ENCODE measurements around the gene PACRG. TPM values are rescaled to one million over a fixed set of nuclear protein-coding genes. Genes with fewer than 3 reads are reported as not detected.

Gene PACRG
- total and polyA plus RNA-seq, 2 of the 4 experiments (the other 2 are of a cell fraction) = not detected

DNA sequence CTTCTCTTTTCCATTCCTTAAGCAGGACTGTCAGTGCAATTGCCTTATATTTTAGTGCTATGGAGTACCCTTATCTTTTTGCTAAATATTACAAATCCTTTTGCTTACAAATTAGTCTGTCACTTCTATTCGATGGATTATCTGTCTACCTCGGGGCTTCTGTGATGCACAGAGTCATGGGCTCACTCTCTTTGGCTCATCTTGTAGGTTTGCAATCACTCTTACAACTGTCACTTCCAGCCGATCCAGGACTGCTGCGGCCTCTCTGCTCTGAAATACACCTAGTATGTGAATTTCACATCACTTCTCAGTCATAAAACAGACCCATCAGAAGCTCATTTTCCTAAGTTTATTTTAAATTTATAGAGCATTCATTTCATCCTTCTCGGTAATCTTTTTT is 393.5 kb downstream of the PACRG start:
- Histone ChIP-seq H2BK15ac (ENCODE audit: low read depth, low read length) (no peak overlapping the region), H3K4me2 (ENCODE audit: low read depth, low read length) (no peak overlapping the region), H3K36me3 (ENCODE audit: control insufficient read depth, insufficient read depth, low read length) (no peaks in the 10 kb centered on the region), H3K18ac (ENCODE audit: low read depth, low read length) (no peak overlapping the region), H2AK9ac (replicated peaks; ENCODE audit: low read depth, low read length, poor library complexity) (no peak overlapping the region), H2BK120ac (ENCODE audit: low read depth, low read length) (no peak overlapping the region), H3K27ac (ENCODE audit: insufficient read depth, low read length) (no peak overlapping the region), H4K91ac (ENCODE audit: insufficient read depth, low read depth, low read length) (no peak overlapping the region), H4K20me1 (ENCODE audit: insufficient read depth, low read length) (no peaks in the 10 kb centered on the region), H3K4ac (ENCODE audit: low read depth, low read length) (no peak overlapping the region), H2AK5ac (ENCODE audit: low read depth, low read length) (no peak overlapping the region), H3K9me1 (ENCODE audit: insufficient read depth, low read length) (no peaks in the 10 kb centered on the region), H3K9me3 (ENCODE audit: control insufficient read depth, insufficient read depth, low read length) (peaks cover 24% of the 10 kb centered on the region), H2AFZ (replicated peaks; ENCODE audit: low read length, poor library complexity) (no peak overlapping the region), H3K79me1 (ENCODE audit: low read depth in 1 of 2, low read length in 2 of 2) (no peaks in the 10 kb centered on the region), H2BK20ac (ENCODE audit: low read depth, low read length) (no peak overlapping the region), H3K14ac (replicated peaks; ENCODE audit: low read depth, low read length) (no peak overlapping the region), H3K4me1 (ENCODE audit: control insufficient read depth, insufficient read depth, low read length) (no peaks in the 10 kb centered on the region), H3K4me3 (ENCODE audit: insufficient read depth, low read depth, low read length) (no peak overlapping the region), H3K23ac (ENCODE audit: low read depth, low read length) (no peak overlapping the region), H4K5ac (ENCODE audit: low read depth, low read length) (no peak overlapping the region), H3K9ac (ENCODE audit: low read depth, low read length) (no peak overlapping the region), H4K8ac (ENCODE audit: low read depth in 2 of 2, low read length in 2 of 2) (no peak overlapping the region), H2BK5ac (ENCODE audit: low read depth, low read length, poor library complexity, severe bottlenecking) (no peak overlapping the region), H3K27me3 (ENCODE audit: control insufficient read depth, insufficient read depth, low read length) (no peaks in the 10 kb centered on the region), H3K56ac (ENCODE audit: extremely low read depth, insufficient read depth, low read length) (no peak overlapping the region)
- POLR2A ChIA-PET (ENCODE audit: unreplicated experiment) = no interaction called here
- ATAC-seq (ENCODE audit: low read depth) (no peak), DNase-seq (no peak)
- BruUV-seq (replicated peaks) = no TSS peak
- in situ Hi-C loops (cut with MboI; ENCODE audit: low sequenced_read_pairs) (no loop called here), dilution Hi-C loops (cut with HindIII; ENCODE audit: low sequenced_read_pairs, unreplicated experiment) (no loop called here), intact Hi-C loops (cut with micrococcal nuclease) (no loop called here)
- CTCF ChIA-PET = interaction anchor here (0.6 to 0.7 kb wide), 2 partner anchors 65 to 164 kb away, joined by 3 read pairs; no protein-coding TSS in a partner anchor
- 25% methylated on average over 2 of the region's 5 CpGs; no CpG with 5 or more reads in 1 of the 2 experiments for WGBS, 2 experiments (ENCODE audit: extremely low coverage in 2 of 2, insufficient read length in 1 of 2)
- TF ChIP-seq CEBPB (IDR thresholded peaks at IDR 0.05; ENCODE audit: low read depth, low read length) (no peak), CHD1 (IDR thresholded peaks at IDR 0.05; ENCODE audit: low read depth, low read length) (no peak), MXI1 (IDR thresholded peaks at IDR 0.05; ENCODE audit: borderline replicate concordance, low read depth, low read length) (no peak), RFX5 (IDR thresholded peaks at IDR 0.05; ENCODE audit: low read depth, low read length) (no peak), MAZ (IDR thresholded peaks at IDR 0.05; ENCODE audit: borderline replicate concordance, low read depth, low read length) (no peak), RCOR1 (IDR thresholded peaks at IDR 0.05; ENCODE audit: insufficient replicate concordance, low read length) (no peak), POLR2A (IDR thresholded peaks at IDR 0.05; ENCODE audit: low read depth, low read length) (no peak), BHLHE40 (IDR thresholded peaks at IDR 0.05; ENCODE audit: low read depth, low read length) (no peak), FOS (IDR thresholded peaks at IDR 0.05; ENCODE audit: low read depth, low read length) (no peak), SMC3 (IDR thresholded peaks at IDR 0.05; ENCODE audit: low read depth, low read length) (no peak), NFE2L2 (IDR thresholded peaks at IDR 0.05; ENCODE audit: low read depth, low read length) (no peak), MAFK (IDR thresholded peaks at IDR 0.05; ENCODE audit: low read depth, low read length) (no peak)
- TF ChIP-seq, protein P1, sequence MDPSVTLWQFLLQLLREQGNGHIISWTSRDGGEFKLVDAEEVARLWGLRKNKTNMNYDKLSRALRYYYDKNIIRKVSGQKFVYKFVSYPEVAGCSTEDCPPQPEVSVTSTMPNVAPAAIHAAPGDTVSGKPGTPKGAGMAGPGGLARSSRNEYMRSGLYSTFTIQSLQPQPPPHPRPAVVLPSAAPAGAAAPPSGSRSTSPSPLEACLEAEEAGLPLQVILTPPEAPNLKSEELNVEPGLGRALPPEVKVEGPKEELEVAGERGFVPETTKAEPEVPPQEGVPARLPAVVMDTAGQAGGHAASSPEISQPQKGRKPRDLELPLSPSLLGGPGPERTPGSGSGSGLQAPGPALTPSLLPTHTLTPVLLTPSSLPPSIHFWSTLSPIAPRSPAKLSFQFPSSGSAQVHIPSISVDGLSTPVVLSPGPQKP (IDR thresholded peaks at IDR 0.05; ENCODE audit: borderline replicate concordance, low read depth, low read length) = no peak
- TF ChIP-seq, protein P2, sequence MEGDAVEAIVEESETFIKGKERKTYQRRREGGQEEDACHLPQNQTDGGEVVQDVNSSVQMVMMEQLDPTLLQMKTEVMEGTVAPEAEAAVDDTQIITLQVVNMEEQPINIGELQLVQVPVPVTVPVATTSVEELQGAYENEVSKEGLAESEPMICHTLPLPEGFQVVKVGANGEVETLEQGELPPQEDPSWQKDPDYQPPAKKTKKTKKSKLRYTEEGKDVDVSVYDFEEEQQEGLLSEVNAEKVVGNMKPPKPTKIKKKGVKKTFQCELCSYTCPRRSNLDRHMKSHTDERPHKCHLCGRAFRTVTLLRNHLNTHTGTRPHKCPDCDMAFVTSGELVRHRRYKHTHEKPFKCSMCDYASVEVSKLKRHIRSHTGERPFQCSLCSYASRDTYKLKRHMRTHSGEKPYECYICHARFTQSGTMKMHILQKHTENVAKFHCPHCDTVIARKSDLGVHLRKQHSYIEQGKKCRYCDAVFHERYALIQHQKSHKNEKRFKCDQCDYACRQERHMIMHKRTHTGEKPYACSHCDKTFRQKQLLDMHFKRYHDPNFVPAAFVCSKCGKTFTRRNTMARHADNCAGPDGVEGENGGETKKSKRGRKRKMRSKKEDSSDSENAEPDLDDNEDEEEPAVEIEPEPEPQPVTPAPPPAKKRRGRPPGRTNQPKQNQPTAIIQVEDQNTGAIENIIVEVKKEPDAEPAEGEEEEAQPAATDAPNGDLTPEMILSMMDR (conservative IDR thresholded peaks at IDR 0.05; ENCODE audit: low read depth, low read length) = no peak
- TF ChIP-seq, protein P3, sequence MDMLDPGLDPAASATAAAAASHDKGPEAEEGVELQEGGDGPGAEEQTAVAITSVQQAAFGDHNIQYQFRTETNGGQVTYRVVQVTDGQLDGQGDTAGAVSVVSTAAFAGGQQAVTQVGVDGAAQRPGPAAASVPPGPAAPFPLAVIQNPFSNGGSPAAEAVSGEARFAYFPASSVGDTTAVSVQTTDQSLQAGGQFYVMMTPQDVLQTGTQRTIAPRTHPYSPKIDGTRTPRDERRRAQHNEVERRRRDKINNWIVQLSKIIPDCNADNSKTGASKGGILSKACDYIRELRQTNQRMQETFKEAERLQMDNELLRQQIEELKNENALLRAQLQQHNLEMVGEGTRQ (IDR thresholded peaks at IDR 0.05; ENCODE audit: low read depth, low read length) = no peak
